ENCODE measurements around the gene INTU.

- TF ChIP-seq CTCF (IDR thresholded peaks at IDR 0.05) = no peak
- no peak for TF ChIP-seq POLR2A (IDR thresholded peaks at IDR 0.05)
- TF ChIP-seq EP300 (IDR thresholded peaks at IDR 0.05; ENCODE audit: low read depth) = no peak
Observed at GRCh38 chr4:127643791-127644190, 11.0 kb downstream of the INTU start.
